Ovary (tissue), 9 donors: ENCODE results near the gene MAFF. TPM values are rescaled to one million over a fixed set of nuclear protein-coding genes. Genes with fewer than 3 reads are reported as not detected.

ENCODE experiments used
- DNase-seq, 5 donors: peaks; one replicate each; pipeline ENCODE4 v3.0.0-alpha.2; 2019 to 2020
- H3K27ac ChIP-seq, 2 donors: fragments of 200-600 bp; one replicate each; pipeline versions ENCODE4 v1.5.1 to v1.8.0; 2019 to 2022
- H3K27me3 ChIP-seq: fragments of 200-600 bp; one replicate; pipeline ENCODE4 v1.8.0; 2022
- H3K36me3 ChIP-seq: fragments of 200-600 bp; sonication (generic); one replicate; pipeline ENCODE4 v1.5.1; 2019
- H3K4me1 ChIP-seq: one replicate; pipeline ENCODE4 v1.8.1; 2013; ENCODE audit warnings: mild to moderate bottlenecking, moderate library complexity; ENCODE audit not compliant: insufficient read depth
- H3K4me3 ChIP-seq: fragments of 200-600 bp; sonication (generic); one replicate; pipeline ENCODE4 v1.5.1; 2017
- H3K9me3 ChIP-seq, 2 donors: fragments of 200-600 bp in 1 of 2; sonication (generic) in 1 of 2; one replicate each; pipeline versions ENCODE4 v1.5.1 to v1.8.1; 2013 to 2019; ENCODE audit warnings: mild to moderate bottlenecking in 1 of 2, moderate library complexity in 1 of 2
- EP300 ChIP-seq: sonication (generic); formaldehyde crosslinking; IDR thresholded peaks from one replicate; pipeline ENCODE4 v1.6.1; 2017; ENCODE audit warnings: antibody characterized with exemption
- POLR2A ChIP-seq: fragments of 450-650 bp; IDR thresholded peaks from one replicate; pipeline ENCODE4 v1.6.1; 2017; ENCODE audit warnings: antibody characterized with exemption, mild to moderate bottlenecking, moderate library complexity
- whole genome bisulfite sequencing, 3 donors: extraction: QIAGEN DNeasy Blood & Tissue Kit in 1 of 3; methylation state at CpG; one replicate each; pipeline versions ENCODE4 v1.1.5 to v1.1.7; 2013 to 2017; 5-methylcytosine and 5-hydroxymethylcytosine counted together
- intact Hi-C, 4 donors: fragments of 100-400 bp; cut with DNase I; formaldehyde crosslinking; loops; one replicate each; pipeline versions ENCODE4 v1.11.0 to v1.15.1; 2022 to 2023
- polyA plus RNA-seq, 2 donors: library from polyadenylated mRNA; stranded (reverse); fragments of 200-250 nt in 1 of 2; fragments of 350-450 nt in 1 of 2; fragmentation: Illumina TruSeq in 1 of 2; extraction: RNeasy Lipid Tissue Mini Kit (QIAGEN cat#74804) in 1 of 2; gene quantifications; one replicate each; pipeline ENCODE4 v1.2.3, GENCODE V29; 2013 to 2014
- total RNA-seq, 7 donors: library from RNA; depleted of rRNA in 2 of 7; stranded (reverse); fragments of >200 nt in 2 of 7; fragmentation: NEBNext Ultra II Directional in 3 of 7; extraction: Animal tissue kit (Norgen Biotek cat#: 25700) in 3 of 7; gene quantifications; one replicate each; pipeline versions ENCODE4 v1.1.0 to v1.2.4, GENCODE V29; 2016 to 2023
- TF ChIP-seq, protein P1 (sequence below), 3 donors: fragments of 450-650 bp in 2 of 3; fragments of 200-600 bp in 1 of 3; IDR thresholded peaks; one replicate each; pipeline versions ENCODE4 v1.5.1 to v1.8.0; 2016 to 2022; ENCODE audit warnings: antibody characterized with exemption in 3 of 3, mild to moderate bottlenecking in 1 of 3
- donor health status: DM: no; HTN: no; CAD: no; lungs with moderate emphysema.
- donor health status: DM: no; HTN: no; CAD: no.
- donor health status: Bipolar disorder and iron deficiency.
- donor health status: DM: yes; HTN: yes; CAD: no.
- donor health status: DM: no; HTN: no; CAD: no.
- donor health status: DM: yes; HTN: yes; CAD: no.

Gene MAFF
- total and polyA plus RNA-seq, 9 donors: 13.3 to 153 (median 19.4) TPM

DNA sequence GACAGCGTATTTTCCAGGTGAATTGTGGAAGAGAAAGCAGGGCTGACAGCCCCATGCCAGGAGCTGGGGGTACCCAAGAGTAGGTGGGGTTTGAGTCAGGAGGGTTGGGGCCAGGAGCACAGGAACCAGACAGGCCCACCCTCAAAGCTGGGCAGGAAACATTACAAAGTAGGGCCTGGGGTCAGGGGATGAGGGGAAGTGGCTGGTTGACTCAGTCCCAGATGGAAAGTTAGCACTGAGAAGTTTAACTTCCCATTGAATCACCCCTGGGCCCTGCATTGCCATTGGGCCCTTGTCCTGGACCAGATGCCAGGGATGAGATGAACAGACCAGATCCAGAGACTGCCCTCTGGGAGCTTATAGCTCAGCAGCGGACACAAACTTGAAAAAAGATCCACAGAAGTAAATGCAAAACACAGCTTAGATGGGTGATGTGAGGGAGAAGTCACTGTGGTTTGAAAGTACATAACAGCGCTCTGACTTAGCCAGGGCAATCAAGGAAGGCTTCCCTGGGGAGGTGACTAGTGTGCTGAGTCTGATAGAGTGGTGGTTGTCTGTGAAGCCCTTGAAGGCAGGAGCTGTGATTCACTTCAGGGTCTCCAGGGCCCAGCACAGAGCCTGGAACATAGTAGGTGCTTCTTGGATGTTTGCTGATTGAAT lies 2.2 kb downstream of the MAFF start:
- H3K36me3 ChIP-seq: no peaks in the 10 kb centered on the region
- WGBS, 3 donors: 97 to 99% (median 97%) methylated on average over 3 of the region's 3 CpGs
- peak overlapping the region; percentile 99 to 100 for H3K27ac ChIP-seq
- no peak for TF ChIP-seq EP300
- TF ChIP-seq, protein P1, sequence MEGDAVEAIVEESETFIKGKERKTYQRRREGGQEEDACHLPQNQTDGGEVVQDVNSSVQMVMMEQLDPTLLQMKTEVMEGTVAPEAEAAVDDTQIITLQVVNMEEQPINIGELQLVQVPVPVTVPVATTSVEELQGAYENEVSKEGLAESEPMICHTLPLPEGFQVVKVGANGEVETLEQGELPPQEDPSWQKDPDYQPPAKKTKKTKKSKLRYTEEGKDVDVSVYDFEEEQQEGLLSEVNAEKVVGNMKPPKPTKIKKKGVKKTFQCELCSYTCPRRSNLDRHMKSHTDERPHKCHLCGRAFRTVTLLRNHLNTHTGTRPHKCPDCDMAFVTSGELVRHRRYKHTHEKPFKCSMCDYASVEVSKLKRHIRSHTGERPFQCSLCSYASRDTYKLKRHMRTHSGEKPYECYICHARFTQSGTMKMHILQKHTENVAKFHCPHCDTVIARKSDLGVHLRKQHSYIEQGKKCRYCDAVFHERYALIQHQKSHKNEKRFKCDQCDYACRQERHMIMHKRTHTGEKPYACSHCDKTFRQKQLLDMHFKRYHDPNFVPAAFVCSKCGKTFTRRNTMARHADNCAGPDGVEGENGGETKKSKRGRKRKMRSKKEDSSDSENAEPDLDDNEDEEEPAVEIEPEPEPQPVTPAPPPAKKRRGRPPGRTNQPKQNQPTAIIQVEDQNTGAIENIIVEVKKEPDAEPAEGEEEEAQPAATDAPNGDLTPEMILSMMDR (IDR thresholded peaks at IDR 0.05): no peak
- no peak for TF ChIP-seq POLR2A
- no peak for DNase-seq
- peaks cover 22% of the 10 kb centered on the region for H3K4me1 ChIP-seq
- peak overlapping the region; percentile 99 for H3K4me3 ChIP-seq
- intact Hi-C loops: loop anchor here in 2 of 4 donors (10.0 kb wide), 3 partner anchors 51 to 359 kb away; partner anchors contain the start of genes ANKRD54 (in 1 of the 2) and EIF3L (in 1 of the 2)
- H3K27me3 ChIP-seq: no peaks in the 10 kb centered on the region
- H3K9me3 ChIP-seq: no peaks in the 10 kb centered on the region

- Histone ChIP-seq H3K36me3 (no peaks in the 10 kb centered on the region), H3K9me3 (no peaks in the 10 kb centered on the region), H3K4me3 (no peak overlapping the region), H3K27me3 (no peaks in the 10 kb centered on the region), H3K4me1 (peaks cover 23% of the 10 kb centered on the region), H3K27ac (peak overlapping the region; percentile 99 to 100)
- no peak for DNase-seq
- intact Hi-C loops: loop anchor here in 2 of 4 donors (10.0 kb wide), 3 partner anchors 50 to 360 kb away; partner anchors contain the start of genes ANKRD54 (in 1 of the 2) and EIF3L (in 1 of the 2)
- TF ChIP-seq POLR2A: no peak
- no peak for TF ChIP-seq EP300
- TF ChIP-seq, protein P1 (IDR thresholded peaks at IDR 0.05): no peak
- 69 to 76% (median 72%) methylated on average over 7 of the region's 7 CpGs for WGBS, 3 donors
Observed at GRCh38 chr22:38204784-38205183, 3.0 kb downstream of the MAFF start.

GRCh38 chr22:38205261-38206128 lies 3.7 kb downstream of the MAFF start:
- peak; percentile 88 to 93 (median 92) for DNase-seq
- Histone ChIP-seq H3K27ac (peak overlapping the region; percentile 99 to 100), H3K4me1 (peaks cover 23% of the 10 kb centered on the region), H3K36me3 (no peaks in the 10 kb centered on the region), H3K9me3 (no peaks in the 10 kb centered on the region), H3K27me3 (no peaks in the 10 kb centered on the region), H3K4me3 (no peak overlapping the region)
- 44 to 48% (median 44%) methylated on average over 15 of the region's 15 CpGs for WGBS, 3 donors
- intact Hi-C loops: loop anchor here in 2 of 4 donors (10.0 kb wide), 3 partner anchors 49 to 361 kb away; partner anchors contain the start of genes ANKRD54 (in 1 of the 2) and EIF3L (in 1 of the 2)
- TF ChIP-seq POLR2A: no peak
- TF ChIP-seq, protein P1 (IDR thresholded peaks at IDR 0.05): no peak
- no peak for TF ChIP-seq EP300

DNA sequence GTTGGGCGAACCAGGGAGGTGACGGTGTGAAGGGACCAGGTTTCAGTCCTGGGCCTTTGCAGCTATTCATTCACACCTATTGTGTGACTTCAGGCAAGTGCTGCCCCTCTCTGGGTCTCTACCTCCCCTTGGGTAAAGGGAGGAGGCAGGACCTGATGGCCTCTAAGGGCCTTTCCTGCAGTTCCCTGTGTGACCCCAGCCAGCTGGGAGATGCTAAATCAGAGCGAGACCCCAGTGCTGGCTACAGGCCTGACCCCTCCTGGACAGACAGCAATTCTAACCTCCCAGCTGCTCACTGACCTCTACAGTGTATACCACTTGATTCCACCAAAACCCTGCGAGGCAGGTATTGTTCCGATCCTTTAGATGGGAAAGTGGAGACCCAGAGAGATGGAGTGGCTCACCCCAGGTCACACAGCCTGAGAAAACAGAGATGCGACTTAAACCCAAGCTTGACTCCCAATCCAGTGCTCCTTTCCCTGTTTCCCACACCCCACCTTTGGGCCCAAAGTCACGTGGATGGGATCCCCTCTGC lies 6.2 kb downstream of the MAFF start:
- H3K4me1 ChIP-seq: peaks cover 23% of the 10 kb centered on the region
- TF ChIP-seq EP300 (no peak), POLR2A (no peak)
- TF ChIP-seq, protein P1 (IDR thresholded peaks at IDR 0.05): no peak
- H3K9me3 ChIP-seq: no peaks in the 10 kb centered on the region
- 87 to 91% (median 89%) methylated on average over 7 of the region's 7 CpGs for WGBS, 3 donors
- DNase-seq: no peak
- no peak overlapping the region for H3K27ac ChIP-seq
- intact Hi-C loops: loop anchor here in 2 of 4 donors (10.0 kb wide), 3 partner anchors 47 to 363 kb away; partner anchors contain the start of genes ANKRD54 (in 1 of the 2) and EIF3L (in 1 of the 2)
- no peaks in the 10 kb centered on the region for H3K27me3 ChIP-seq
- no peak overlapping the region for H3K4me3 ChIP-seq
- H3K36me3 ChIP-seq: no peaks in the 10 kb centered on the region
